HepG2 (cell line): ENCODE data around the gene RAB11FIP5. TPM values are rescaled to one million over a fixed set of nuclear protein-coding genes. Genes with fewer than 3 reads are reported as not detected.

Experiments used
- BRD4 ChIP-seq: sonication (generic); formaldehyde crosslinking; IDR thresholded peaks from 2 replicates; pipeline ENCODE4 v1.4.0; 2020; ENCODE audit warnings: missing genetic modification reagents
- CBX5 ChIP-seq: sonication (generic); formaldehyde crosslinking; IDR thresholded peaks from 2 replicates; pipeline ENCODE4 v1.4.0; 2020; ENCODE audit warnings: missing genetic modification reagents, borderline replicate concordance
- CREM ChIP-seq, 2 experiments: sonication (generic) in 1 of 2; formaldehyde crosslinking in 1 of 2; IDR thresholded peaks; 2 replicates each; pipeline versions ENCODE4 v1.4.0 to v1.6.1; 2016 to 2020; ENCODE audit warnings: antibody characterized with exemption in 1 of 2, mild to moderate bottlenecking in 1 of 2, missing genetic modification reagents in 1 of 2
- DPF2 ChIP-seq: sonication (generic); formaldehyde crosslinking; IDR thresholded peaks from 2 replicates; pipeline ENCODE4 v1.4.0; 2020; ENCODE audit warnings: mild to moderate bottlenecking, low read depth, missing genetic modification reagents, borderline replicate concordance
- EHMT2 ChIP-seq: fragments of 200-600 bp; sonication (generic); IDR thresholded peaks from 2 replicates; pipeline ENCODE4 v1.7.0; 2017; ENCODE audit warnings: antibody characterized with exemption, low read depth, low read length, borderline replicate concordance
- IKZF4 ChIP-seq: sonication (generic); formaldehyde crosslinking; IDR thresholded peaks from 2 replicates; pipeline ENCODE4 v1.5.1; 2020; ENCODE audit warnings: borderline replicate concordance, mild to moderate bottlenecking, low read depth, missing genetic modification reagents; ENCODE audit errors: not compliant biosample characterization
- KMT2A ChIP-seq: sonication (generic); formaldehyde crosslinking; IDR thresholded peaks from 2 replicates; pipeline ENCODE4 v1.4.0; 2020; ENCODE audit warnings: missing genetic modification reagents
- MAFF ChIP-seq: IDR thresholded peaks from 2 replicates; pipeline ENCODE4 v1.6.1; 2011; ENCODE audit warnings: low read depth, low read length, improper control_type of control experiment
- MAFK ChIP-seq, 2 experiments: IDR thresholded peaks in 1 of 2; conservative IDR thresholded peaks in 1 of 2; 2 replicates each; pipeline ENCODE4 v1.6.1; 2011; ENCODE audit warnings: improper control_type of control experiment in 2 of 2, low read length in 2 of 2
- MATR3 ChIP-seq: sonication (generic); formaldehyde crosslinking; IDR thresholded peaks from 2 replicates; pipeline ENCODE4 v1.4.0; 2020; ENCODE audit warnings: missing genetic modification reagents
- NCOA2 ChIP-seq: sonication (generic); formaldehyde crosslinking; IDR thresholded peaks from 2 replicates; pipeline ENCODE4 v1.8.0; 2022; ENCODE audit warnings: inconsistent platforms
- PITX1 ChIP-seq: sonication (generic); formaldehyde crosslinking; IDR thresholded peaks from 2 replicates; pipeline ENCODE4 v1.5.1; 2020; ENCODE audit warnings: mild to moderate bottlenecking, missing genetic modification reagents
- RFX1 ChIP-seq: fragments of 450-650 bp; IDR thresholded peaks from 2 replicates; pipeline ENCODE4 v1.6.1; 2017
- U2AF1 ChIP-seq: fragments of 200-400 bp; formaldehyde crosslinking; optimal IDR thresholded peaks from 2 replicates; pipeline ENCODE3; 2017; ENCODE audit warnings: mild to moderate bottlenecking, low read depth, low read length
- ZBTB21 ChIP-seq: sonication (generic); formaldehyde crosslinking; IDR thresholded peaks from 2 replicates; pipeline ENCODE4 v1.4.0; 2020; ENCODE audit warnings: missing genetic modification reagents
- ZFY ChIP-seq: sonication (generic); formaldehyde crosslinking; IDR thresholded peaks from 2 replicates; pipeline ENCODE4 v1.4.0; 2020; ENCODE audit warnings: missing genetic modification reagents
- ZNF383 ChIP-seq: sonication (generic); formaldehyde crosslinking; IDR thresholded peaks from 2 replicates; pipeline ENCODE4 v1.4.0; 2020; ENCODE audit warnings: missing genetic modification reagents, mild to moderate bottlenecking, borderline replicate concordance
- ZNF761 ChIP-seq: sonication (generic); formaldehyde crosslinking; conservative IDR thresholded peaks from 2 replicates; pipeline ENCODE4 v1.4.0; 2020; ENCODE audit warnings: mild to moderate bottlenecking, missing genetic modification reagents
- ZNF776 ChIP-seq: sonication (generic); formaldehyde crosslinking; IDR thresholded peaks from 2 replicates; pipeline ENCODE4 v1.4.0; 2020; ENCODE audit warnings: mild to moderate bottlenecking, missing genetic modification reagents
- ZNF790 ChIP-seq: sonication (generic); formaldehyde crosslinking; IDR thresholded peaks from 2 replicates; pipeline ENCODE4 v1.8.0; 2022; ENCODE audit warnings: missing genetic modification reagents, mild to moderate bottlenecking, borderline replicate concordance
- ZSCAN12 ChIP-seq: sonication (generic); formaldehyde crosslinking; IDR thresholded peaks from 2 replicates; pipeline ENCODE4 v1.9.0; 2021; ENCODE audit warnings: mild to moderate bottlenecking, missing genetic modification reagents
- polyA plus RNA-seq, 8 experiments: library from polyadenylated mRNA; depleted of rRNA in 3 of 8; stranded (reverse) in 7 of 8; unstranded in 1 of 8; fragments of >200 nt; fragmentation: Illumina TruSeq in 4 of 8; extraction: Trizol in 4 of 8; gene quantifications; 2 replicates each; pipeline versions ENCODE4 v1.2.1 to v1.2.3, GENCODE V29; 2011 to 2016; ENCODE audit warnings: low read depth in 4 of 8, missing spikeins in 1 of 8, mixed read lengths in 1 of 8; ENCODE audit not compliant: insufficient read depth in 1 of 8
- total RNA-seq, 5 experiments: library from RNA; depleted of rRNA; stranded (reverse); fragments of >200 nt; fragmentation: Illumina TruSeq; extraction: Trizol; gene quantifications; 2 replicates each; pipeline ENCODE4 v1.2.3, GENCODE V29; 2016; ENCODE audit warnings: low read depth in 1 of 5
- TF ChIP-seq, protein P1 (sequence below): sonication (generic); formaldehyde crosslinking; IDR thresholded peaks from 2 replicates; pipeline ENCODE4 v1.4.0; 2020; ENCODE audit warnings: missing genetic modification reagents
- TF ChIP-seq, protein P2 (sequence below): IDR thresholded peaks from 2 replicates; pipeline ENCODE4 v1.6.1; 2018; ENCODE audit warnings: missing genetic modification reagents
- TF ChIP-seq, protein P3 (sequence below): sonication (generic); formaldehyde crosslinking; IDR thresholded peaks from 2 replicates; pipeline ENCODE4 v1.5.1; 2020; ENCODE audit warnings: missing genetic modification reagents, mild to moderate bottlenecking, borderline replicate concordance

Gene RAB11FIP5
- total and polyA plus RNA-seq, 2 of the 13 experiments (the other 11 are each of a cell fraction or from before 2014, with no cell fraction given): 9.4 to 22.9 TPM

DNA sequence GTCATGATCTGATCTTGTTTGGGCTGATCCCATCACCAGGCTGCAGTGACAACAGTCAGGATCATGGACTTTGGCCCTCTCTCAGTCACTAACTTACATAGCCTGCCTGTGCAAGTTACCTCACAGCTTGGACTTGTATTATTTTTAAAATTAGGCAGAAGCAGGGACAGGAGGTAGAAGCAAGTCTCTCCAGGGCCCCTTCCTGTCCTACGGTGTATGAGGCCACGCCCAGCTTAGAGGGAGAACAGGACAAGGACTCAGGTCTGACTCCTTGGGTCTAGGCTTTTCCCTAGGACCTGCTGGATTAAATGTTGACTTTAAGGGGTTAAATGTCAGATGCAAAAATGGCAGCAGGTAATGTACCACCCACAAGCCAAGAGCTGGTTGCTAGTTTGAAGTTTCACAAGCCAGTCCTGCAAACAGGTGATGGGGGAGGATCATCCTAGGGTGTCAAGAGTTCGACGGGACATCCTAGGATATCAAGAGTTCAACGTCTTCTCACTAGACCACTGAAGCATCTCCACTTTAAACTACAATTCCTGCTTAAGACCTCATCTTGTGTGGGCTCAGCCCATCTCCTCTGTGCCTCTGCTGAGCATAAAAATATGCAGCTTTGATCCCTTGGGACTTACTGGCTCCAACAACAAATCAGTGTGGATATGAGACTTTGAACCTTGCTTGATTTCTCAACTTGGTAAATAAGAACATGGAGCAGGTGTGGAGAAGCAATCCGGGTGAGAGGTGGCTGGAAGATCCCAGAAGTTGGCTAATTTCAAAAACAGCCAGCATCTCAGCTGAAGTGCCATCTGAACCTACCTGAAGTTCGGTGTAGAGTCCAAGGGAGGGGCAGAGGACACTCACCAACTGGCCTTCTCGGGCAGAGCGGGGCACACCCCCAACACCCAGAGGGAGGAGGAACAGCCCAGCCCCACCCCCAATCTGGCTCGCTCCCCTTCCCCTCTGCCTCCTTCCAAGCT, 80.7 kb downstream of the RAB11FIP5 start (continued):
- TF ChIP-seq PITX1 (CRISPR knock-in tag) (peak; percentile 82), CBX5 (CRISPR knock-in tag) (peak; percentile 55; the same call in 1 of the 2 replicates), ZBTB21 (CRISPR knock-in tag) (peak; percentile 68; the same call in 1 of the 2 replicates), MATR3 (CRISPR knock-in tag) (no peak), RFX1 (peak; percentile 13; the same call in 1 of the 2 replicates), DPF2 (CRISPR knock-in tag) (peak; percentile 93), ZFY (peak; percentile 49; the same call in 1 of the 2 replicates), BRD4 (peak; percentile 51; the same call in 1 of the 2 replicates), CREM (IDR thresholded peaks at IDR 0.05) (peak; percentile 81), CREM (CRISPR knock-in tag; IDR thresholded peaks at IDR 0.05) (no peak), ZNF383 (no peak), ZNF776 (CRISPR knock-in tag) (0 out of 2 replicates have a peak, but pooled peaks have one; percentile 43), EHMT2 (peak; percentile 83; the same call in 1 of the 2 replicates), KMT2A (CRISPR knock-in tag) (0 out of 2 replicates have a peak, but pooled peaks have one; percentile 27), ZNF790 (CRISPR knock-in tag) (no peak), ZSCAN12 (CRISPR knock-in tag) (no peak), ZNF761 (CRISPR knock-in tag) (peak; percentile 68; the same call in 1 of the 2 replicates), MAFF (no peak), U2AF1 (no peak), NCOA2 (CRISPR knock-in tag) (peak; percentile 95), IKZF4 (CRISPR knock-in tag) (peak; percentile 43), MAFK (conservative IDR thresholded peaks at IDR 0.05 in 1 of 2, IDR thresholded peaks at IDR 0.05 in 1 of 2; ENCODE audit: low read length in 2 of 2) (0 out of 4 replicates have a peak, but pooled peaks of 1 of the 2 experiments have one; percentile 1)
- TF ChIP-seq, protein P1, sequence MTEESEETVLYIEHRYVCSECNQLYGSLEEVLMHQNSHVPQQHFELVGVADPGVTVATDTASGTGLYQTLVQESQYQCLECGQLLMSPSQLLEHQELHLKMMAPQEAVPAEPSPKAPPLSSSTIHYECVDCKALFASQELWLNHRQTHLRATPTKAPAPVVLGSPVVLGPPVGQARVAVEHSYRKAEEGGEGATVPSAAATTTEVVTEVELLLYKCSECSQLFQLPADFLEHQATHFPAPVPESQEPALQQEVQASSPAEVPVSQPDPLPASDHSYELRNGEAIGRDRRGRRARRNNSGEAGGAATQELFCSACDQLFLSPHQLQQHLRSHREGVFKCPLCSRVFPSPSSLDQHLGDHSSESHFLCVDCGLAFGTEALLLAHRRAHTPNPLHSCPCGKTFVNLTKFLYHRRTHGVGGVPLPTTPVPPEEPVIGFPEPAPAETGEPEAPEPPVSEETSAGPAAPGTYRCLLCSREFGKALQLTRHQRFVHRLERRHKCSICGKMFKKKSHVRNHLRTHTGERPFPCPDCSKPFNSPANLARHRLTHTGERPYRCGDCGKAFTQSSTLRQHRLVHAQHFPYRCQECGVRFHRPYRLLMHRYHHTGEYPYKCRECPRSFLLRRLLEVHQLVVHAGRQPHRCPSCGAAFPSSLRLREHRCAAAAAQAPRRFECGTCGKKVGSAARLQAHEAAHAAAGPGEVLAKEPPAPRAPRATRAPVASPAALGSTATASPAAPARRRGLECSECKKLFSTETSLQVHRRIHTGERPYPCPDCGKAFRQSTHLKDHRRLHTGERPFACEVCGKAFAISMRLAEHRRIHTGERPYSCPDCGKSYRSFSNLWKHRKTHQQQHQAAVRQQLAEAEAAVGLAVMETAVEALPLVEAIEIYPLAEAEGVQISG: peak; percentile 75
- TF ChIP-seq, protein P2, sequence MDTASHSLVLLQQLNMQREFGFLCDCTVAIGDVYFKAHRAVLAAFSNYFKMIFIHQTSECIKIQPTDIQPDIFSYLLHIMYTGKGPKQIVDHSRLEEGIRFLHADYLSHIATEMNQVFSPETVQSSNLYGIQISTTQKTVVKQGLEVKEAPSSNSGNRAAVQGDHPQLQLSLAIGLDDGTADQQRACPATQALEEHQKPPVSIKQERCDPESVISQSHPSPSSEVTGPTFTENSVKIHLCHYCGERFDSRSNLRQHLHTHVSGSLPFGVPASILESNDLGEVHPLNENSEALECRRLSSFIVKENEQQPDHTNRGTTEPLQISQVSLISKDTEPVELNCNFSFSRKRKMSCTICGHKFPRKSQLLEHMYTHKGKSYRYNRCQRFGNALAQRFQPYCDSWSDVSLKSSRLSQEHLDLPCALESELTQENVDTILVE (CRISPR knock-in tag): peak; percentile 45; the same call in 1 of the 2 replicates
- TF ChIP-seq, protein P3, sequence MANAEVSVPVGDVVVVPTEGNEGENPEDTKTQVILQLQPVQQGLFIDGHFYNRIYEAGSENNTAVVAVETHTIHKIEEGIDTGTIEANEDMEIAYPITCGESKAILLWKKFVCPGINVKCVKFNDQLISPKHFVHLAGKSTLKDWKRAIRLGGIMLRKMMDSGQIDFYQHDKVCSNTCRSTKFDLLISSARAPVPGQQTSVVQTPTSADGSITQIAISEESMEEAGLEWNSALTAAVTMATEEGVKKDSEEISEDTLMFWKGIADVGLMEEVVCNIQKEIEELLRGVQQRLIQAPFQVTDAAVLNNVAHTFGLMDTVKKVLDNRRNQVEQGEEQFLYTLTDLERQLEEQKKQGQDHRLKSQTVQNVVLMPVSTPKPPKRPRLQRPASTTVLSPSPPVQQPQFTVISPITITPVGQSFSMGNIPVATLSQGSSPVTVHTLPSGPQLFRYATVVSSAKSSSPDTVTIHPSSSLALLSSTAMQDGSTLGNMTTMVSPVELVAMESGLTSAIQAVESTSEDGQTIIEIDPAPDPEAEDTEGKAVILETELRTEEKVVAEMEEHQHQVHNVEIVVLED (CRISPR knock-in tag): 0 out of 2 replicates have a peak, but pooled peaks have one; percentile 13
